NCI-H748 (cell line): ENCODE data around the gene GREB1L.

Source experiments
- DNase-seq: peaks from one replicate; lab custom pipeline; 2025; ENCODE audit not compliant: unreplicated experiment; lab: John Stamatoyannopoulos, UW

GREB1L gene

DNA sequence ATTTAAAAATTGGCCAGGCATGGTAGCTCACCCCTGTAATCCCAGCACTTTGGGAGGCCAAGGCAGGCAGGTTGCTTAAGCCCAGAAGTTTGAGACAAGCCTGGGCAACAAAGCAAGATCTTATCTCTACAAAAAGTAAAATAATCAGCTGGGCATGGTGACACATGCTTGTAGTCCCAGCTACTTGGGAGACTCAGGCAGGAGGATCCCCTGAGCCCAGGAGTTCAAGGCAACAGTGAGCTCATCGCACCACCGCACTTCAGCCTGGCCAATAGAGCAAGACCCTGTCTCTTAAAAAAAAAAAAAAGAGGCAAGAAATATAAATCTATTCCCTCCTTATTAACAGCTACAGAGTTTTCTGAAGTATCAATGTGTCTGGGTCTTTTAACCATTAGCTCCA, 306.6 kb downstream of the GREB1L start:
- DNase-seq = no peak

DNA sequence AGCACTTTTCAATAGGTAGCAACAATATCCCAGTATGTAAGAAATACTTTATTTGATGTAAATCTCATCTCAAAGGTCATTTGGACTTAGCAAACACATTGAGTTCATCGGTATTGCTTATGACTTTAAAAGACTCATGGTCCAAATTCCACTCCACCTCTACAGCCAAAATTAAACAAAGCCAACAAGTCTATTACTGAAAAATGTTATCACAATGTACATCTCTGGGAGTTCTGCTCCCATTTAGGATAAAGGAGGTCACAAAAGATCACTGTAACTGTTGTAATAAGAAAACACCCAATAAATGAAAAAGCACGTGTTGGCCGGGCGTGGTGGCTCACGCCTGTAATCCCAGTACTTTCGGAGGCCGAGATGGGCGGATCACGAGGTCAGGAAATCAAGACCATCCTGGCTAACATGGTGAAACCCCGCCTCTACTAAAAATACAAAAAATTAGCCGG, 308.5 kb downstream of the GREB1L start:
- DNase-seq = no peak

DNA sequence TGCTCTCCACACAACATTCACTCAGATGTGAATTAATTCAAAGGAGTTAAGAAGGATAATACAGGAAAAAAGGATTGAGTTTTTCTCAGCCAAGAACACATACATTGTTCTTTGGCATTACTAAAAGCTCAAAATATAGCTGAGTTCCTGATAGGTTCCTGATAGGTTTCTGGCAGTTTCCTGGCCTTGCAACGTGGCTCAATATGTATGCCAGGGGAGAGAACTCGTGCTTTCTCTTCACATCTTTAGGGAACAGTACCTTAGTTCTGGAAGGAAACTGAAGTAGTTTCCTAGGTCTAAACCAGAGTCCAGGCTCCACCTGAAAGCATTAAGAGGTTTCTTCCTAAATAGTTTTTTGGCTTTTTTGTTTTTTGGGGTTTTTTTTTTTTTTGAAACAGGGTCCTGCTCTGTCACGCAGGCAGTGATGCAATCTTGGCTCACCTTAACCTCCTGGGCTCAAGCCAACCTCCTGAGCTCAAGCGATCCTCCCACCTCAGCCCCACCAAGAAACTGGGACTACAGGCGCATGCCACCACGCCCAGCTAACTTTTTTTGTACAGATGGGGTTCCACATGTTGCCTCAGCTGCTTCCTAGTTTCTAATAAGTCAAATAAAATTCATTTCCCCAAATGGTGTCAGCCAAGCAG, 315.7 kb downstream of the GREB1L start:
- no peak for DNase-seq

DNA sequence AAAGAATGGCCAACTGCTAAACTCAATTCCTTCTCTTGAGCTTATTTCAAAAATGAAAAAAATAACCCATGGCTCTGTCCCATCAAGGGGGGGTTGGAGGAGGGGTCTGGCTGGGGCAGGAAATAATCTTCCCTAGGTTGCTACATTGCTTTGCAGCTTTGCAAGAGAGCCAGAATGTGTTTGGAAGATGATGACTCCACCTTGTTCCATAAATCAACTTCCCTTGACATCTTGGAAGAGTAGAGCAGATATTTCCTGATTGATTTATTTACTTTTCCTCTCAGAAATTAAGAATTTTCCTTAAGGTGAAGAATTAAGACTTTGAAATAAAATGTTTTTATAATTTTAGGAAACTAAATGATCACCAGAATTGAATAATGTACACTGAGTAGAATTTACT, 317.2 kb downstream of the GREB1L start:
- DNase-seq = no peak

DNA sequence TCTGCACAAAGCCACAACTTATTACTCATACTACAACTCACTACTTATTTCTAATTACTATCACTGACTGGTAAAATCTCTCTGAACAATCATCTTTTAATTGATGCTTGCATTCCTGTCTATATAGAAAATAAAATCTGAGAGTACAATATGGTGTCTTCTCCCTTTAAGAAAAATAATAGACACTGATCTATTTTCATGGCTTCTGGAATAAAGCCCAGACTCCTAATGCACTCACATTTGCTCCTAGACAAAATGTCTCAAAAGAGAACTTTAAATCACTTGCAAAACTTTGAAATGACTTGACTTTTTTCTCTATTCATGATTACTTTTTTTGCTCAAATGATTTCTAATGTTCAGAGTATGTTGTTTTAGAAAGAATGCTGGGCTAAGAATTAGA, 329.7 kb downstream of the GREB1L start:
- no peak for DNase-seq
